Astrocyte (in vitro differentiated cells and primary cell): Measurements from ENCODE around the gene HMG20B.

Experiments used
- EZH2 ChIP-seq: IDR thresholded peaks from 2 replicates; pipeline ENCODE4 v1.6.1; 2012; ENCODE audit warnings: mild to moderate bottlenecking, low read length, inconsistent platforms; ENCODE audit not compliant: insufficient read depth
- TF ChIP-seq, protein P1 (sequence below): IDR thresholded peaks from 2 replicates; pipeline ENCODE4 v1.5.1; 2011; ENCODE audit warnings: low read depth, mild to moderate bottlenecking, inconsistent platforms, low read length, moderate library complexity; ENCODE audit not compliant: insufficient read depth

GRCh38 chr19:3528539-3529211 lies 44.1 kb upstream of the HMG20B start:
- TF ChIP-seq, protein P1, sequence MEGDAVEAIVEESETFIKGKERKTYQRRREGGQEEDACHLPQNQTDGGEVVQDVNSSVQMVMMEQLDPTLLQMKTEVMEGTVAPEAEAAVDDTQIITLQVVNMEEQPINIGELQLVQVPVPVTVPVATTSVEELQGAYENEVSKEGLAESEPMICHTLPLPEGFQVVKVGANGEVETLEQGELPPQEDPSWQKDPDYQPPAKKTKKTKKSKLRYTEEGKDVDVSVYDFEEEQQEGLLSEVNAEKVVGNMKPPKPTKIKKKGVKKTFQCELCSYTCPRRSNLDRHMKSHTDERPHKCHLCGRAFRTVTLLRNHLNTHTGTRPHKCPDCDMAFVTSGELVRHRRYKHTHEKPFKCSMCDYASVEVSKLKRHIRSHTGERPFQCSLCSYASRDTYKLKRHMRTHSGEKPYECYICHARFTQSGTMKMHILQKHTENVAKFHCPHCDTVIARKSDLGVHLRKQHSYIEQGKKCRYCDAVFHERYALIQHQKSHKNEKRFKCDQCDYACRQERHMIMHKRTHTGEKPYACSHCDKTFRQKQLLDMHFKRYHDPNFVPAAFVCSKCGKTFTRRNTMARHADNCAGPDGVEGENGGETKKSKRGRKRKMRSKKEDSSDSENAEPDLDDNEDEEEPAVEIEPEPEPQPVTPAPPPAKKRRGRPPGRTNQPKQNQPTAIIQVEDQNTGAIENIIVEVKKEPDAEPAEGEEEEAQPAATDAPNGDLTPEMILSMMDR: no peak
- TF ChIP-seq EZH2: no peak
